ENCODE results near the gene TBX5.
"Not testable (repeated sequence)": the region's sequence is repeated elsewhere in the genome, so short reads cannot be mapped to it uniquely, and the experiment has no call there.

GRCh38 chr12:114349239-114349638 lies 56.7 kb downstream of the TBX5 start:
- TF ChIP-seq POLR2A (IDR thresholded peaks at IDR 0.05; ENCODE audit: low read depth, low read length); CTCF (conservative IDR thresholded peaks at IDR 0.05; ENCODE audit: low read depth, low read length); RFX5 (IDR thresholded peaks at IDR 0.05; ENCODE audit: low read depth, low read length); CHD1 (IDR thresholded peaks at IDR 0.05; ENCODE audit: low read depth, low read length); SMC3 (IDR thresholded peaks at IDR 0.05; ENCODE audit: low read depth, low read length); USF2 (IDR thresholded peaks at IDR 0.05; ENCODE audit: low read depth, low read length); CEBPB (IDR thresholded peaks at IDR 0.05; ENCODE audit: low read depth, low read length); RAD21 (IDR thresholded peaks at IDR 0.05; ENCODE audit: low read length); FOS (IDR thresholded peaks at IDR 0.05; ENCODE audit: low read depth, low read length): not testable (repeated sequence)
